Measurements from ENCODE around the gene CRISPLD2.

DNA sequence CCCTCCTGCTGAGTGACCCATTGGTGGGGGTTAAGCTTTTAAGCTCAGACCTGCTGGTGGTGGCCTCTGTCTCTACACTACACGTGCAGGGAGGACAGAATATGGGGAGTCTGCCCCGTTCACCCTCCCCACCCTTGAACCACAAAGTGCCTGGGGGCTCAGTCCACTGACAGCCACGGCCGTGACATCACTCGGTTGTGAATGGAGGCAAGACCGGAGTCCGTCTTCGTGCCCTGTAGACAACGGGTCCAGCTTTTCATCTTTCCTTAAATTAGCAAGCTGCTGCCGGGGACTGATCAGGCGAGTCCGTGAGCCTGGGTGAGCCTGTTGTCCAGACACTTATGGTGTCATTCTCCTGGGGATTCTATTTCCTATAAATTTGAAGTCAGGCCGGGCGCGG lies 67.4 kb downstream of the CRISPLD2 start:
- TF ChIP-seq, protein P1, sequence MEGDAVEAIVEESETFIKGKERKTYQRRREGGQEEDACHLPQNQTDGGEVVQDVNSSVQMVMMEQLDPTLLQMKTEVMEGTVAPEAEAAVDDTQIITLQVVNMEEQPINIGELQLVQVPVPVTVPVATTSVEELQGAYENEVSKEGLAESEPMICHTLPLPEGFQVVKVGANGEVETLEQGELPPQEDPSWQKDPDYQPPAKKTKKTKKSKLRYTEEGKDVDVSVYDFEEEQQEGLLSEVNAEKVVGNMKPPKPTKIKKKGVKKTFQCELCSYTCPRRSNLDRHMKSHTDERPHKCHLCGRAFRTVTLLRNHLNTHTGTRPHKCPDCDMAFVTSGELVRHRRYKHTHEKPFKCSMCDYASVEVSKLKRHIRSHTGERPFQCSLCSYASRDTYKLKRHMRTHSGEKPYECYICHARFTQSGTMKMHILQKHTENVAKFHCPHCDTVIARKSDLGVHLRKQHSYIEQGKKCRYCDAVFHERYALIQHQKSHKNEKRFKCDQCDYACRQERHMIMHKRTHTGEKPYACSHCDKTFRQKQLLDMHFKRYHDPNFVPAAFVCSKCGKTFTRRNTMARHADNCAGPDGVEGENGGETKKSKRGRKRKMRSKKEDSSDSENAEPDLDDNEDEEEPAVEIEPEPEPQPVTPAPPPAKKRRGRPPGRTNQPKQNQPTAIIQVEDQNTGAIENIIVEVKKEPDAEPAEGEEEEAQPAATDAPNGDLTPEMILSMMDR (IDR thresholded peaks at IDR 0.05), result no peak
- TF ChIP-seq POLR2A (IDR thresholded peaks at IDR 0.05), result no peak

Measured in Peyer's patch (tissue), 4 donors.